Fibroblast of peridontal ligament (primary cell): ENCODE data around the gene SOD2.
"Not testable (repeated sequence)": the region's sequence is repeated elsewhere in the genome, so short reads cannot be mapped to it uniquely, and the experiment has no call there.

ENCODE experiments used
- DNase-seq: peaks from one replicate; pipeline ENCODE4 v3.0.0-alpha.2; 2010; ENCODE audit errors: extremely low read depth

Gene SOD2

DNA sequence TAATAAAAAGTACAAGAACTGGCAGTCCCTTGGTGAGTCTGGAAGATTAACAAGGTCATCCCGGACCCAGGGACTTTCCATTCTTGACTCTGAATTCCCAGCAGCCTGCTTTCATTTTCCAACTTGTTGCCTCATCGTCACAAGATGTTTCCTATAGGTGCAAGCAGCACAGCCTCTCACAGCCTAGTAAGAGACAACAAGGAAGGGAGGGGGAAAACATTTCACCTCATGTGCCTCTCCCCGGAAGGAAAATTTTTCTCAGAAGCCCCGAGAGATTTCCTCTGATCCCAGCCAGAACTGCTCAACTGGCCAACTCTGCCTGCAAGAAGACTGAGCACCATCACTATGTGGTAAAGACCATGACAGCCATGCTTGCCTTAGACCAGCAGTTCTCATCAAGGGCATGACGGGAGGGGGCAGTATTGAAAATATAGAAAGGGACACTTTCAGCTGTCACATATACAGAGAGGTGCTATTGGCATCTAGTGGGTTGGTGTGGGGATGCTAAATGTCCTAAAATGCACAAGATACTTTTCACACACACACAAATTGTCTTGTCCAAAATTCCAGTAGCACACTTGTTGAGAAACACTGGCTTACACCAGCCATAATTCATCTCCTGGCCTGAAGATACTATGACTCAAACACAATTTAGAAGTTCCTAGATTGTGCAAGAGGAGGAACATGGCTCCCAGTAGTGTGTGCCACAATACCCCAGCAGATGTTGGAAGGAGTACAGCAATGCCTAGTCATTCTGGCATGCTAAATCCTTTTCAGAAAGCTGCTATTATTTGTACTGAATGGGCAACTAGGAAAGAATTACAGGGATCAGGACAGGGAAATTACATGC, 23.4 kb upstream of the SOD2 start:
- peak; percentile 99 for DNase-seq

- DNase-seq = no peak
Measured at GRCh38 chr6:159715605-159716004, 22.6 kb upstream of the SOD2 start.

DNA sequence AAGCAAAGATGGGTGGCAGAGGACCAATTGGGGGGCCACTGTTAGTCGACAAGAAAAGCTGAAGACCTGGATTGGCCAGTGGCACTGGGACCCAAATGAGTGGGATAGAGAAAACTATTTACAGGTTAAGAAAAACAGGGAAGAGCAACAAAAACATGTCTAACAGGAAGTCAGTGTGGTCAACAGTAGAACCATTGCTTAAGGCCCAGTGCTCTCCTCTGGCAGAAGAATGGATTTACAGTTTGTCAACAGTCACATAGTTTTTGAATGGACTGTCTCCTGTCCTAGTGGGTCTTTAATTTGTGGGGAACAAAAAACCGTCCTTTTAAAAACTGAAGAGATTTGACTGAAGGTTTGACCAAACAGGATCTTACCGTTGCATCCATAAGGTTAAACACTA, 22.1 kb upstream of the SOD2 start:
- DNase-seq = no peak

DNA sequence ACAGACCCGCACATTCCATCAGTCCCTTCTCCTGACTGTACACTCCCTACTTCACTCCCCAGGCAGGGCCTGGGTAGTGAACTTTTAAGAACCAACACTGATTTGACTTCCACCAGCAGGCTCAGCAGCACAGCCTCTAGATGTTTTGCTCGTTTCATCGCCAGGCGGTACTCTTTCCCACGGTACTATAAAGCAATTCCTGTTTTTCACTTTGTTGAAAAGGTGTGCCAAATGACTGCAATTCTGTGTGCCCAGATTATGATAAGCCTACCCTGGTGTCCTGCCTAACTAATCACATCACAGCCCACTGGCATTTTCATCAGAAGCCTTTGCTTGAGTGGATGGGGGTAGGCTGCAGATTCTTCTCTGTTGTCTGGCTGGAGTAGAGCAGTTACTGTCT, 21.4 kb upstream of the SOD2 start:
- DNase-seq = no peak

DNA sequence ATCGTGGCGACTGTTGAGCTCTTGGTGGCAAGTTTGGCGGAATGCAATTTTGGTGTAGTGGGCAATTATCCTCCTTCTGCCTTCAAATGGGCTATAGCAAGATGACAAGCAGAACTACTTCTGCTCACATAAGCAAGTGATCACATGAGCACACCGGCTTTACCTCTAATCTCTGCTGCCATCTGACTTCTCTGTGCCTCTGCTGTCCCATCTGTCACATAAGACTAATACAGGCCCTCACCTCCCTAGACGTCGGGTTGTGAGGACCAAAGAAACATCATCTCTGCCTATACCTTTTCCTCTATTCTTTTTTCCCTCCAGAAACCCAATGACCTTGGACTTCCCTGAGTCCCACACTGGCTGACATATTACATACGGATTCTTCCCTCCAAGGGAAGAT, 20.9 kb upstream of the SOD2 start:
- DNase-seq = no peak

GRCh38 chr6:159712389-159712788, 19.3 kb upstream of the SOD2 start:
- DNase-seq = not testable (repeated sequence)

DNA sequence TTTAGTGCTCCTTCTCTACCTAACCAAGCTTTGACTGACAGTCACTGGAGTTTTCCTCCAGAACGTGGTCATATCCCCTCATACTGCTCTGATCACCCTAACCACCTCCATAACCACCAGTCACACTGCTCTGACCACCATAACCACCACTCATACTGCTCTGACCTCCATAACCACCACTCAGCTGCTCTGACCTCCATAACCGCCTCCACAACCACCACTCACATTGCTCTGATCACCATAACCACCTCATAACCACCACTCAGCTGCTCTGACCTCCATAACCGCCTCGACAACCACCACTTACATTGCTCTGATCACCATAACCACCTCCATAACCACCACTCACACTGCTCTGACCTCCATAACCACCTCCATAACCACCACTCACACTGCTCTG, 17.6 kb upstream of the SOD2 start:
- DNase-seq = not testable (repeated sequence)

DNA sequence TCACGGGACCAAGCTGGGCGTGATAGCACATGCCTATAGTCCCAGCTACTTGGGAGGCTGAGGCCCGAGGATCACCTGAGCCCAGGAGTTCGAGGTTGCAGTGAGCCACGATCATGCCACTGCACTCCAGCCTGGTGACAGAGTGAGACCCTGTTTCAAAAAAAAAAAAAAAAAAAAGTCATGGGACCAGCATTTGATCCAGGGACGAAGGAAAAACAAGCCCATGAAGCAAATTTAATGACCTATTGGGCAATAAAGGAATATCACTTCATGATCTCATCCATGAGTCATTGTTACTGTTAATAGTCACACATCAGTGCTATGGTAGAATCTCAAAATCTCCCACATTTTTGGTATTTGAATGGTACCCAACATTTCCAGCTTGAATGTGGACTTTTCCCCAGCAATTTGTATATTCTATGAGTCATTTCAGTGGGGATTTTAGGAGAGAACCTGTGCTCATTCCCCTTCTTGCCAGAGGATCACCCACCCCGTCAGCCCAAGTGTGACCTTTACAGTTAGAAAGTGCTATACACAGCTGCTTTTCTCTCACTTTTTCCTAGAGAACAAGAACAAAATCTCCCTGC, 8.5 kb upstream of the SOD2 start:
- peak; percentile 98 for DNase-seq

DNA sequence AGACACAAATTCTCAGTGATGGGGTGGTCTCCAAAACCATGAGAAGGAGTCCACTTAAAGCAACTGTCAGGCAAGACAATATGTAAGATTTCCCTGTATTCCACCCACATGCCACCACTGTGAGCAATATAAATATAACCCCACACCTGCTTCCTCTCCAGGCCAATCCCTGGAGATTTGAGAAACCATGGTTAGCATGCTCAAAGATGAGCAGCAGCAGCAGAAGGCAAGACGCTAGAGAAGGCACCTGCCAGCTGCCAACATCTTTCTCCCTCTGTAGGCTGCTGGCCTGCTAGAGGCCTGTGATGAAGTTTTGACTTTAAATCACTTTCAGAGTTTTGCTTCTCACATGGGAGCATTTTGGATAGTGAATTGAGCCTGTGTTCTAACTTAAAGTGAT, 7.9 kb upstream of the SOD2 start:
- peak; percentile 37 for DNase-seq

- peak; percentile 83 for DNase-seq
Measured at GRCh38 chr6:159695984-159696383, 2.9 kb upstream of the SOD2 start.

GRCh38 chr6:159693894-159694545, 979 bp upstream of the SOD2 start:
- DNase-seq = no peak

- peak; percentile 22 for DNase-seq
Measured at GRCh38 chr6:159692303-159693127, 526 bp downstream of the SOD2 start.

GRCh38 chr6:159691963-159692287, 1.1 kb downstream of the SOD2 start:
- no peak for DNase-seq

DNA sequence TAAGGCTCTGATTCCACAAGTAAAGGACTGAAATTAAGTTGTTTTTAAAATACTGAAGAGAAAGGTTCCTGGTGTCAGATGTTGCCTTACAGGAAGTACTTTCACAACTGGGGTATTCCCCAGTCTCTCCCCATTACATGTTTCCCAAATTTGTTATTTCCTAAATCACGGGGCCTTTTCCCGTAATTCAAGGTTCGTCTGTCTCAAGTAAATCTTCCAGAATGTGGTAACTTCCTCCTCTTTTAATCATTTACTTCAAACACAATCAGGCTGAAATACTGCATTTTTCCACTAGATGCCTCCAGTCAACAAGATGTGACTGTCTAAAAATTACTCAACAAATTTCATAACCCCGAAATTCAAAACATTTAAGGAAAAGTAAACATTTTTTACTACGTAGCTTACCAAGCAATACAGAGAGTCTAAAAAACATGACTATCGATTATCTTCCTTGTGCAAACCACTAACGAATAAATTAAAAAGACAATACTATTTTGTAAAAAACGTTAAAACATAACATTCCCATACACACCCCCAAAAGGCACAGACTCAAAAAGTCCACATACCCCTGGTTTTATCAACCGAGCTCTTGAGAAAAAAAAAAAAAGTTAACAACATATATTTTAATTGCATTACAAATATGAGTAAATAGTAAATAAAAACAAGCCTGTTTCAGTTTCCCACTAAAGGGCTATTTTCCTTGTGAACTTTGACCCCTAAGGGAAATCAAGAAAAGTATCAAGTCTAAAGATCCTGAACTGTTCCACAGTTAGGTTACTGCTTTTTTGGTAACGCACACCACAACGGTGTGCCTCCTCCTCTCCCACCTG, 1.7 kb downstream of the SOD2 start:
- peak; percentile 97 for DNase-seq

GRCh38 chr6:159690135-159690534, 2.9 kb downstream of the SOD2 start:
- DNase-seq = not testable (repeated sequence)

DNA sequence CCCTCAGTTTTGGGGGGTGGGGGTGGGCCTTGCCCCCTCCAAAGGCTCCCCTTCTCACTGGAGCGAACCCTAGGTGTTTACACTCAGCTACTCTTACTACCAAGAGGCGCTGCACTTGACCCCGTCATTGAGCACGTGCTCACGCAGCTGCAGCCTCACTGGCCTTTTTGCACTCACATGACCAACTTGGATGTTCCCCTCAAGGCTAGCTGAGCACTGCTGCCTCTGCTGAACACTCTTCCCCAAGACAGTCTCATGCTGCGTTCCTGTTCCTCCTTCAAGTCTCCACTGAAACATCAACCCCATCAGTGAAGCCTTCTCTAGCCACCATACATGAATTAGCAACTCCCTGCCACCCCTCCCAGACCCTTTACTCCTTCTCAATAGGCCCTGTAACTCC, 4.0 kb downstream of the SOD2 start:
- DNase-seq = no peak

DNA sequence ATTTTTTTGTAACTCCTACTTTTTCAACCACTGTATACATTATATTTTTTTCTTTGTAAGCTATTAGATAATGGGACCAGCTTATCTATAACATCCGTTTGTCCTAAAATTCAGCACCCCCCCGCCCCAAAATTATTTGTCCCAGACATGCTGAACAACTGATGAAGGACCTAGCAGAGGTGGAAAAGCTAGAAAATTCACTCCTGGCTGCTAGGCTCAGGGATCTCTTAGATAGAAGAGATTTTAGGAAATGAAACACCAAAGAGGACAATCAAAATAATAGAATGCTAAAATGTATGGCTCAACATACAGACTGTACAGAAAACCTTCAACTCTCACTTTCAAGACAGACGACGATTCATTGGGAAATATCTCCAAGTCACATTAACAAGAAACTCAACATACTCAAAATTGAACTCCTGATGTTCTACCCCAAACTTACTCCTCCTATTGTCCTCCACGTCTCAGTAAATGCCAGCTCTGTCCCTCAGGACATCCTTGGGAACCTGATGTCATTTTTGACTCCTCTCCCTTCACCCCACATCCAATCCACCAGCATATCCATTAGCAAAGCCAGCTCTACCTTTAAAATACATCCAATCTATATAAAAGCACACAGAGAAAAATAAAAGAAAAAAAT, 4.7 kb downstream of the SOD2 start:
- no peak for DNase-seq

DNA sequence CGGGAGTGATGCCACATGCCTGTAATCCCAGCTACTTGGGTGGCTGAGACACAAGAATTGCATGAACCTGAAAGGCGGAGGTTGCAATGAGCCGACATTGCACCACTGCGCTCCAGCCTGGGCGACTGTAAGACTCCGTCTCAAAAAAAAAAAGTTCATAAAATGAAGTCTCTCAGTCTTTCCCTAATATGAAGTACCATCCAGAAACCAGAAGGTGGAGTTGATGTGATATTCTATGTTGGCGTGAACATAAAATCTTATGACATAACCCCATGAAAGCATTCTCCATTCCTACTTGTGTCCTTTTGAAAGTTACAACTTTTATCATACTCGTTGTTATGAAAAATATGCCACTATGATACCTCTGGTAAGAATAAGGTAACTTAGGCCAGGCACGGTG, 5.7 kb downstream of the SOD2 start:
- no peak for DNase-seq

- DNase-seq = no peak
Measured at GRCh38 chr6:159686703-159687102, 6.3 kb downstream of the SOD2 start.

DNA sequence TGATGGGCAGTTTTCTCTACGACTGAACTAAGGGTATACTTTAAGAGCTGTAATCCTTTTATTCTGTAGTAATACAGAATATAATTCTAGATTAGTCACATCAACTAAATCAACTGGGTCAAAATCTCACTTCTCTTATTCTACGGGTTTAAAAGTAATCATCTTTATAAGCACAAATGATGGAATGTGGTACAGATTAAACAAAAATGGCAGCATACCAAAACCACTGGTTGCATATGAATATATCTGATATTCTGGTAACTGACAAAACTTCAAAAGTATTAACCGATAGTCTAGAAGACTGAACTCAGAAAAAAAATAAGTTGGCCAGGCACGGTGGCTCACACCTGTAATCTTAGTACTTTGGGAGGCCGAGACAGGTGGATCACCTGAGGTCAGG, 7.0 kb downstream of the SOD2 start:
- DNase-seq = no peak

GRCh38 chr6:159684013-159684304, 9.1 kb downstream of the SOD2 start:
- no peak for DNase-seq
